Measurements from ENCODE around the gene SLC25A25.

DNA sequence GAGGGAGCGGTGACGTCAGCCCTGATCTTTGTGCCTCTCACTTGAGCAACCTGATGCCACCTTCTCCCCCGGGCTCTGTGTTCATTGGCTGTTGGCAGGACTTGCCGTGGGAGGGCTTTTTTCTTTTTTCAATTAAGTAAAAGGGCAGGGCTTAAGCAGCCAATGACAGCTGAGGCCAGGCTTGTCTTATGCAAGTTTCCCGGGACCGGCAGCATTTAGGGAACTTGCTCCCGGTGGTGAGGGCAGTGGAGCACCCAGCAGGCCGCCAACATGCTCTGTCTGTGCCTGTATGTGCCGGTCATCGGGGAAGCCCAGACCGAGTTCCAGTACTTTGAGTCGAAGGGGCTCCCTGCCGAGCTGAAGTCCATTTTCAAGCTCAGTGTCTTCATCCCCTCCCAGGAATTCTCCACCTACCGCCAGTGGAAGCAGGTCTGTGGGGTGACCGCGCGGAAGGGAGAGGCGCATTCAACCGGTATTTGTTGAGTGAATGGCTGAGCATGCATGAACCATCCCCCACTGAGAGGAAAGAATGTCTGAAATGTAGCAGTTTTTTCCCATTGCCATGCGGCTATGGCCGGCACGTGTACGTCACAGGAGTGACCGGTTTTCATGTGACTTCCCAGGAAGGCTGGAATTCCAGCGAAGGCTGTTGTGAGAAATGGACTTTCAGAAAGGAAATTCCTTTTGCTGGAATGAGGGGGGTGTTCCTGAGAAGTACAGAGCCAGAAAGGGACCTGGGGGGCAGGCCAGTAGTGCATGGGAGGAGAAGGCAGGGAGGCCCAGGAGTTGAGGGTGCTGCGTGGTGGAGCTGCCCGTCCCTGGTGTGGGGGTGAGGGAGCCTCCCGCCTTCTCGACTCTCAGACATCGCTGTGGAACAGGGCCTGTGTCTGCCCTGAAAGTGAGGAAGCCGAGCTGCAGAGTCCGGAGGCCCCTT is 30.5 kb downstream of the SLC25A25 start:
- peak in 2 of 6 experiments; percentile 2 to 22 for TF ChIP-seq CTCF (IDR thresholded peaks at IDR 0.05)
- TF ChIP-seq POLR2A (IDR thresholded peaks at IDR 0.05), result peak in 3 of 4 donors; percentile 93 to 99 (median 96)

All from esophagus squamous epithelium (tissue), 4 donors.